GM12875 (cell line): Measurements from ENCODE around the gene ZNF436.

Experiments
- H3K4me3 ChIP-seq: one replicate; pipeline ENCODE4 v1.5.1; 2011; ENCODE audit warnings: low read depth, low read length, control low read depth
- CTCF ChIP-seq: IDR thresholded peaks from 2 replicates; pipeline ENCODE4 v1.5.1; 2011; ENCODE audit warnings: low read depth, mild to moderate bottlenecking, control low read depth, inconsistent platforms, low read length, moderate library complexity, borderline replicate concordance; ENCODE audit not compliant: insufficient read depth

The ZNF436 gene

GRCh38 chr1:23399229-23399628 lies 29.6 kb upstream of the ZNF436 start:
- H3K4me3 ChIP-seq: no peak overlapping the region
- no peak for TF ChIP-seq CTCF

- TF ChIP-seq CTCF: no peak
- H3K4me3 ChIP-seq: no peak overlapping the region
These were observed 28.3 kb upstream of the ZNF436 start for GRCh38 chr1:23397908-23398307.

- H3K4me3 ChIP-seq: no peak overlapping the region
- TF ChIP-seq CTCF: no peak
These were observed 26.7 kb upstream of the ZNF436 start for GRCh38 chr1:23396380-23396779.

- TF ChIP-seq CTCF: no peak
- H3K4me3 ChIP-seq: no peak overlapping the region
These were observed 26.2 kb upstream of the ZNF436 start for GRCh38 chr1:23395849-23396248.

- no peak for TF ChIP-seq CTCF
- no peak overlapping the region for H3K4me3 ChIP-seq
These were observed 25.6 kb upstream of the ZNF436 start for GRCh38 chr1:23395154-23395724.

- no peak overlapping the region for H3K4me3 ChIP-seq
- no peak for TF ChIP-seq CTCF
These were observed 25.0 kb upstream of the ZNF436 start for GRCh38 chr1:23394684-23395083.

- H3K4me3 ChIP-seq: no peak overlapping the region
These were observed 24.5 kb upstream of the ZNF436 start for GRCh38 chr1:23394181-23394580.

More at GRCh38 chr1:23394181-23394580, 24.5 kb upstream of the ZNF436 start:
- TF ChIP-seq CTCF: no peak
